ENCODE results near the gene PADI4.

The PADI4 gene

DNA sequence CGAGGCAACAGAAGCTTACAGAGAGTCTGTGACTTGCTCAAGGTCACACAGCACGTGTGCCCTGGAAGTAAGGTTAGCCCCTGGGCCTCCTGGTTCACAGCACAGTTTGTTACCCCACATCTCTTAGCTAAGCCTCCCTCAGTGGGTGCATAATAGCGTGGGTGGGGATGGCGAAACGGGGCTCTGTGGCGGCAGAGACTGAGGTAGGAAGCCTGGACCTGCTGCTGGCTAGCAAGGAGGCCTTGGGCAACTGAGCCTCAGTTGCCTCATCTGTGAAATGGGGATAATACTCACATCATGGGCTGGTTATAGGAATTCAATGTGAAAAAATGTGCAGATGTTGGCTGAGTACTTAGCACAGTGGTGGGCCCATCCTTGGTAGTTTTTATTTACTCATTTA lies 596 bp downstream of the PADI4 start:
- no peak for TF ChIP-seq FOXM1 (IDR thresholded peaks at IDR 0.05; ENCODE audit: borderline replicate concordance, low read depth)
- no peak for TF ChIP-seq YY1 (IDR thresholded peaks at IDR 0.05; ENCODE audit: low read depth)
- TF ChIP-seq NFIC (IDR thresholded peaks at IDR 0.05): no peak
- TF ChIP-seq CREB1 (IDR thresholded peaks at IDR 0.05; ENCODE audit: low read depth): no peak
- TF ChIP-seq TAF1 (IDR thresholded peaks at IDR 0.05; ENCODE audit: low read depth): no peak
- TF ChIP-seq ZBTB7A (IDR thresholded peaks at IDR 0.05; ENCODE audit: low read depth): no peak
- no peak for TF ChIP-seq CEBPB (IDR thresholded peaks at IDR 0.05)
- TF ChIP-seq TEAD4 (IDR thresholded peaks at IDR 0.05): no peak
- TF ChIP-seq TCF12 (IDR thresholded peaks at IDR 0.05; ENCODE audit: low read depth): no peak
- TF ChIP-seq, protein P1, sequence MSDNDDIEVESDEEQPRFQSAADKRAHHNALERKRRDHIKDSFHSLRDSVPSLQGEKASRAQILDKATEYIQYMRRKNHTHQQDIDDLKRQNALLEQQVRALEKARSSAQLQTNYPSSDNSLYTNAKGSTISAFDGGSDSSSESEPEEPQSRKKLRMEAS (IDR thresholded peaks at IDR 0.05): no peak
- no peak for TF ChIP-seq EGR1 (IDR thresholded peaks at IDR 0.05)

DNA sequence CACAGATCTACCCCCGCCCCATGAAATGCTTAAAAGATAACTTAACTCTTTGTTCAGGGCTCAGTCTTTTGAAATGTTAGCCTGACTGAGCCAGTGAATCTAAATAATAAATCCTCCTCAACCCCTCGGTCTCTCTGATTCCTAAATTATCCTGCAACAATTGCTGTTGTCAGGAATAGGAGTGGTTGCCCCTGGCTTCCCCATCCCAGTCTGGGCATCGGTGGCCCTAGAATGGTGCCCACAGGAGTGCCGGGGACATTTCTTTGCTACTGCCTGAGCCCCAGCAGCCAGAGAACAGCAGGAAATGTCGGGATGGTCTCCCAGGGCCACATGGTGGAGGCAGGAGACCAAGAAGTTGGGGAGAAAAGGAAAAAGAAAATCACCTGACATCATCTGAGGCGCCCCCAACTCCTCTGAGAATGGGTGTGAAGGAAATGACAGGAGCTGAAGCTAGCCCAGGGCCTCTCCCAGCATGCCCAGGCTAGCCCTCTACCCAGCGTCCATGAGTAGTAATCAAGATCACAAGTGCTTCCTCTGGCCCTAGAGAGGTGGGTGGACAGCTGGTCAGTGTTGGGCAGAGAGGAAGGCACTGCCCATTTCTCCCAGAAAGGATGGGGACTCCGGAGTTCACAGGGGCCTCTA lies 1.6 kb downstream of the PADI4 start:
- TF ChIP-seq TCF12 (IDR thresholded peaks at IDR 0.05; ENCODE audit: low read depth) (no peak), TAF1 (IDR thresholded peaks at IDR 0.05; ENCODE audit: low read depth) (no peak), TEAD4 (IDR thresholded peaks at IDR 0.05) (no peak), FOXM1 (IDR thresholded peaks at IDR 0.05; ENCODE audit: borderline replicate concordance, low read depth) (no peak), CREB1 (IDR thresholded peaks at IDR 0.05; ENCODE audit: low read depth) (no peak), ZBTB7A (IDR thresholded peaks at IDR 0.05; ENCODE audit: low read depth) (no peak), YY1 (IDR thresholded peaks at IDR 0.05; ENCODE audit: low read depth) (no peak), RAD21 (IDR thresholded peaks at IDR 0.05; ENCODE audit: low read depth) (no peak), EP300 (IDR thresholded peaks at IDR 0.05; ENCODE audit: borderline replicate concordance) (no peak), NFIC (IDR thresholded peaks at IDR 0.05) (no peak), EGR1 (IDR thresholded peaks at IDR 0.05) (no peak)
- TF ChIP-seq, protein P2, sequence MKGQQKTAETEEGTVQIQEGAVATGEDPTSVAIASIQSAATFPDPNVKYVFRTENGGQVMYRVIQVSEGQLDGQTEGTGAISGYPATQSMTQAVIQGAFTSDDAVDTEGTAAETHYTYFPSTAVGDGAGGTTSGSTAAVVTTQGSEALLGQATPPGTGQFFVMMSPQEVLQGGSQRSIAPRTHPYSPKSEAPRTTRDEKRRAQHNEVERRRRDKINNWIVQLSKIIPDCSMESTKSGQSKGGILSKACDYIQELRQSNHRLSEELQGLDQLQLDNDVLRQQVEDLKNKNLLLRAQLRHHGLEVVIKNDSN (IDR thresholded peaks at IDR 0.05): no peak
- TF ChIP-seq, protein P3, sequence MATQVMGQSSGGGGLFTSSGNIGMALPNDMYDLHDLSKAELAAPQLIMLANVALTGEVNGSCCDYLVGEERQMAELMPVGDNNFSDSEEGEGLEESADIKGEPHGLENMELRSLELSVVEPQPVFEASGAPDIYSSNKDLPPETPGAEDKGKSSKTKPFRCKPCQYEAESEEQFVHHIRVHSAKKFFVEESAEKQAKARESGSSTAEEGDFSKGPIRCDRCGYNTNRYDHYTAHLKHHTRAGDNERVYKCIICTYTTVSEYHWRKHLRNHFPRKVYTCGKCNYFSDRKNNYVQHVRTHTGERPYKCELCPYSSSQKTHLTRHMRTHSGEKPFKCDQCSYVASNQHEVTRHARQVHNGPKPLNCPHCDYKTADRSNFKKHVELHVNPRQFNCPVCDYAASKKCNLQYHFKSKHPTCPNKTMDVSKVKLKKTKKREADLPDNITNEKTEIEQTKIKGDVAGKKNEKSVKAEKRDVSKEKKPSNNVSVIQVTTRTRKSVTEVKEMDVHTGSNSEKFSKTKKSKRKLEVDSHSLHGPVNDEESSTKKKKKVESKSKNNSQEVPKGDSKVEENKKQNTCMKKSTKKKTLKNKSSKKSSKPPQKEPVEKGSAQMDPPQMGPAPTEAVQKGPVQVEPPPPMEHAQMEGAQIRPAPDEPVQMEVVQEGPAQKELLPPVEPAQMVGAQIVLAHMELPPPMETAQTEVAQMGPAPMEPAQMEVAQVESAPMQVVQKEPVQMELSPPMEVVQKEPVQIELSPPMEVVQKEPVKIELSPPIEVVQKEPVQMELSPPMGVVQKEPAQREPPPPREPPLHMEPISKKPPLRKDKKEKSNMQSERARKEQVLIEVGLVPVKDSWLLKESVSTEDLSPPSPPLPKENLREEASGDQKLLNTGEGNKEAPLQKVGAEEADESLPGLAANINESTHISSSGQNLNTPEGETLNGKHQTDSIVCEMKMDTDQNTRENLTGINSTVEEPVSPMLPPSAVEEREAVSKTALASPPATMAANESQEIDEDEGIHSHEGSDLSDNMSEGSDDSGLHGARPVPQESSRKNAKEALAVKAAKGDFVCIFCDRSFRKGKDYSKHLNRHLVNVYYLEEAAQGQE (IDR thresholded peaks at IDR 0.05; ENCODE audit: low read depth): no peak

DNA sequence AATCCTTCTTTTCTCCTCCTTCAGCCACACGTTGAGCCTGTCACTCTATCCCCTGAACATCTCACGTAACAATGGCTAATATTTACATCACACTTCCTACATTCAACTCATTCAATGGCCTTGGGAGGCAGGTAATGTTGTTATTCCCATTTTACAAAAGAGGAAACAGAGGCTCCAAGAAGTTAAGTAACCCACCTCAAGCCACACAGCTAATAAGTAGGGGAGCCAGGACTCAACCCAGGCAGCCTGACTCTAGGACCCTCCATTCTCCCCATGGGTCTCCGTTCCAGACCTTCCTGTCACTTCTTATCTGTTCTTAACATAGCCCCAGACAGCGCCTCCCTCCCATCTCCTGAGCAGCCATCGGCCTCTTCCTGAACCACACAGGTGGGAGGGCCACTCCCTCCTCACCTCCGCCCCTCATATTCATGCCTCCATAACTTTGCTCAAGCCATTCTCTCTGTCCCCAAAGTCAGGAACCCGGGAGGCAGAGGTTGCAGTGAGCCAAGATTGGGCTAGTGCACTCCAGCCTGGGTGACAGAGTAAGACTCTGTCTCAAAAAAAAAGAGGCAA lies 2.2 kb downstream of the PADI4 start:
- TF ChIP-seq TCF12 (IDR thresholded peaks at IDR 0.05; ENCODE audit: low read depth) (no peak), FOXM1 (IDR thresholded peaks at IDR 0.05; ENCODE audit: borderline replicate concordance, low read depth) (no peak), ZBTB7A (IDR thresholded peaks at IDR 0.05; ENCODE audit: low read depth) (no peak), TAF1 (IDR thresholded peaks at IDR 0.05; ENCODE audit: low read depth) (no peak), NFIC (IDR thresholded peaks at IDR 0.05) (no peak), CEBPB (IDR thresholded peaks at IDR 0.05) (no peak), RAD21 (IDR thresholded peaks at IDR 0.05; ENCODE audit: low read depth) (no peak), EGR1 (IDR thresholded peaks at IDR 0.05) (no peak), TEAD4 (IDR thresholded peaks at IDR 0.05) (no peak), CREB1 (IDR thresholded peaks at IDR 0.05; ENCODE audit: low read depth) (no peak), YY1 (IDR thresholded peaks at IDR 0.05; ENCODE audit: low read depth) (no peak), EP300 (IDR thresholded peaks at IDR 0.05; ENCODE audit: borderline replicate concordance) (no peak)
- TF ChIP-seq, protein P2 (IDR thresholded peaks at IDR 0.05): no peak
- TF ChIP-seq, protein P3 (IDR thresholded peaks at IDR 0.05; ENCODE audit: low read depth): no peak
- TF ChIP-seq, protein P1 (IDR thresholded peaks at IDR 0.05): no peak

DNA sequence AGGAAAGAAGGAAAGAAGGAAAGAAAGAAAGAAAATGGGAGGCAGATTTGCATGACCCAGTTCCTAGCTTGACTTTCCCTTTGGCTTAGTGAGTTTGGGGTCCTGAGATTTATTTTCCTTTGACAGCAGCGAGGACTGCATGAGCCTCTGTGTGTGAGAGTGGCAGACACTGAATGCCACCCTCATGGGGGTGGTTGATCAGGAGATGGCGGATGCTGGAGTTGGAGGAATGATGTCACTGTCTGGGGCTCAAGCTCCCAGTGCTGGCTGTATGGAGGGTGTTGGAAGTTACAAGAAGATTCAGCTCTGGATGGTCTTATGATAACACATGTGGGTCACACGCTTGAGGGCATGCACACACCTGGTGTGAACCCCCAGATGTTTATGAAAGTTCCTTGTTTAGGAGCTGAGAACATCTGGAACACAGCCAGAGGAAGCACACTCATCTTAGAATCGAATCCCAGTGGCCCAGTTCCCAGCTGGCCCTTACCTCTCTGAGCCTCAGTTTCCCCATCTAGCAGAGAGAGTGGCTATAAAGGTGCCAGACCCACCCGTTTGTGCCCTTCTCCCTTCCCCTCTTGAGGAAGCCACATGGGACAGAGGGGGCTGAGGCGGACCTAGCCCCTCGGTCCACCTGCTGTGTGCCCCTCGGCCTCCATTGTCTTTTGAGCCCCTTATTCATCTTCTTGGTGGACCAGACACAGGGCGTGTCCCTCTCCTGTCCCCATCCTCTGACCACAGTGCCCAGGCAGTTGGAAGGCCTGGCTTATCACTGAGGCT lies 5.7 kb downstream of the PADI4 start:
- TF ChIP-seq RAD21 (IDR thresholded peaks at IDR 0.05; ENCODE audit: low read depth) (no peak), TAF1 (IDR thresholded peaks at IDR 0.05; ENCODE audit: low read depth) (no peak), CEBPB (IDR thresholded peaks at IDR 0.05) (no peak), EP300 (IDR thresholded peaks at IDR 0.05; ENCODE audit: borderline replicate concordance) (no peak), NFIC (IDR thresholded peaks at IDR 0.05) (no peak), TCF12 (IDR thresholded peaks at IDR 0.05; ENCODE audit: low read depth) (no peak), CREB1 (IDR thresholded peaks at IDR 0.05; ENCODE audit: low read depth) (no peak)
- TF ChIP-seq, protein P1 (IDR thresholded peaks at IDR 0.05): no peak
- TF ChIP-seq, protein P2 (IDR thresholded peaks at IDR 0.05): no peak
- TF ChIP-seq, protein P3 (IDR thresholded peaks at IDR 0.05; ENCODE audit: low read depth): no peak
